K562 (cell line): ENCODE results near the gene TRIAP1. TPM values are rescaled to one million over a fixed set of nuclear protein-coding genes. Genes with fewer than 3 reads are reported as not detected.

Experiments used
- ATAC-seq: fragments of 200-7000 bp; cut with Tn5 transposase; 3 replicates; pipeline ENCODE4 v1.9.1; 2020; ENCODE audit warnings: moderate library complexity
- BruUV-seq: library from RNA; stranded (reverse); fragments of 400-500 nt; replicated peaks from 2 replicates; lab custom pipeline; 2021; lab: Mats Ljungman, UMichigan
- CTCF ChIA-PET: fragments of 300-600 bp; formaldehyde crosslinking; extraction: SDS; loops from one replicate; lab custom pipeline; 2021; ENCODE audit warnings: low intra/inter-chr PET ratio; lab: Yijun Ruan, JAX
- POLR2A ChIA-PET: fragments of 300-600, 350-650 bp; sonication (Branson Sonifier 250); formaldehyde crosslinking; extraction: SDS; loops from one replicate; lab custom pipeline; 2021; ENCODE audit warnings: antibody characterized with exemption, inconsistent platforms; lab: Yijun Ruan, JAX
- DNase-seq, 4 experiments: peaks; one replicate each; pipeline versions ENCODE4 v3.0.0 to v3.0.0-alpha.2; 2011 to 2018; ENCODE audit warnings: low spot score in 3 of 4, mixed read lengths in 3 of 4; ENCODE audit errors: extremely low read depth in 1 of 4
- FAIRE-seq: peaks from 2 replicates; lab custom pipeline; 2011; peaks lifted over from hg19 to GRCh38; lab: Jason Lieb, UNC
- H2AFZ ChIP-seq: 2 replicates; pipeline ENCODE4 v1.6.0; 2011; ENCODE audit warnings: low read depth, low read length, control low read depth, inconsistent platforms
- H3K27ac ChIP-seq: fragments of 200-600 bp; 3 replicates; pipeline ENCODE4 v1.8.0; 2011; ENCODE audit warnings: low read depth, mild to moderate bottlenecking, control low read depth, inconsistent platforms, low read length, moderate library complexity, mixed read lengths; ENCODE audit errors: extremely low read depth
- H3K27me3 ChIP-seq, 2 experiments: fragments of 300-600 bp in 1 of 2; 2 replicates in 1 of 2; 3 replicates in 1 of 2; pipeline versions ENCODE4 v1.6.0 to v1.8.0; 2011; ENCODE audit warnings: inconsistent platforms in 2 of 2, low read length in 2 of 2, mild to moderate bottlenecking in 1 of 2, mixed read lengths in 1 of 2, moderate library complexity in 1 of 2; ENCODE audit not compliant: control insufficient read depth in 2 of 2, insufficient read depth in 2 of 2
- H3K36me3 ChIP-seq: fragments of 300-600 bp; 3 replicates; pipeline ENCODE4 v1.8.0; 2011; ENCODE audit warnings: mild to moderate bottlenecking, low read length, inconsistent platforms; ENCODE audit not compliant: control insufficient read depth, insufficient read depth
- H3K4me1 ChIP-seq, 2 experiments: fragments of 200-600 bp in 1 of 2; replicated peaks in 1 of 2; 2 replicates in 1 of 2; 3 replicates in 1 of 2; pipeline versions ENCODE4 v1.5.1 to v1.8.0; 2011; ENCODE audit warnings: inconsistent platforms in 2 of 2, low read length in 2 of 2, mild to moderate bottlenecking in 1 of 2, mixed read lengths in 1 of 2, moderate library complexity in 1 of 2; ENCODE audit not compliant: control insufficient read depth in 2 of 2, insufficient read depth in 2 of 2
- H3K4me2 ChIP-seq: 2 replicates; pipeline ENCODE4 v1.6.1; 2011; ENCODE audit warnings: low read length, control low read depth, inconsistent platforms, mixed read lengths; ENCODE audit not compliant: insufficient read depth
- H3K4me3 ChIP-seq: fragments of 200-600 bp; sonication (generic), shearing (Covaris generic); 2 replicates; pipeline ENCODE4 v1.5.1; 2016; ENCODE audit warnings: control low read depth, inconsistent platforms
- H3K79me2 ChIP-seq: fragments of 200-600 bp; 3 replicates; pipeline ENCODE4 v1.8.0; 2011; ENCODE audit warnings: low read length, inconsistent platforms; ENCODE audit not compliant: control insufficient read depth, insufficient read depth
- H3K9ac ChIP-seq, 2 experiments: 2 replicates each; pipeline versions ENCODE4 v1.6.0 to v1.6.1; 2011; ENCODE audit warnings: low read depth in 2 of 2, low read length in 2 of 2, control low read depth in 1 of 2, inconsistent platforms in 1 of 2, mild to moderate bottlenecking in 1 of 2, mixed read lengths in 1 of 2; ENCODE audit not compliant: insufficient read depth in 1 of 2
- H3K9me1 ChIP-seq: one replicate; pipeline ENCODE4 v1.6.0; 2011; ENCODE audit warnings: inconsistent platforms, mild to moderate bottlenecking, low read length, moderate library complexity; ENCODE audit not compliant: control insufficient read depth, insufficient read depth
- H3K9me3 ChIP-seq: replicated peaks from 2 replicates; pipeline ENCODE4 v1.5.1; 2011; ENCODE audit warnings: low read depth, low read length, inconsistent platforms; ENCODE audit not compliant: control insufficient read depth, insufficient read depth
- H4K20me1 ChIP-seq: replicated peaks from 2 replicates; pipeline ENCODE4 v1.6.1; 2011; ENCODE audit warnings: low read length, inconsistent platforms, mixed read lengths; ENCODE audit not compliant: control insufficient read depth, insufficient read depth
- ARID1B ChIP-seq: fragments of 450-650 bp; IDR thresholded peaks from 2 replicates; pipeline ENCODE4 v1.6.1; 2016; ENCODE audit warnings: antibody characterized with exemption, mild to moderate bottlenecking, inconsistent platforms
- ATF4 ChIP-seq: fragments of 450-650 bp; formaldehyde crosslinking; IDR thresholded peaks from 2 replicates; pipeline ENCODE4 v1.4.0; 2022; ENCODE audit warnings: mild to moderate bottlenecking, moderate library complexity
- ILK ChIP-seq: fragments of 450-650 bp; IDR thresholded peaks from 2 replicates; pipeline ENCODE4 v1.6.1; 2016; ENCODE audit warnings: missing genetic modification characterization, low read depth, mild to moderate bottlenecking, missing compliant biosample characterization, moderate library complexity, borderline replicate concordance
- RFX5 ChIP-seq: IDR thresholded peaks from 2 replicates; pipeline ENCODE4 v1.6.1; 2011; ENCODE audit warnings: low read depth, mild to moderate bottlenecking, improper control_type of control experiment, low read length
- SMAD4 ChIP-seq: fragments of 250-450 bp; sonication (Bioruptor Pico); conservative IDR thresholded peaks from 2 replicates; pipeline ENCODE4 v1.8.0; 2021; ENCODE audit warnings: inconsistent platforms, mild to moderate bottlenecking, moderate library complexity
- STAG1 ChIP-seq: sonication (generic); formaldehyde crosslinking; IDR thresholded peaks from 2 replicates; pipeline ENCODE4 v1.5.0; 2020; ENCODE audit warnings: missing genetic modification reagents, borderline replicate concordance
- XRCC5 ChIP-seq: fragments of 200-400 bp; formaldehyde crosslinking; IDR thresholded peaks from 2 replicates; pipeline ENCODE4 v1.6.1; 2017; ENCODE audit warnings: low read depth, mild to moderate bottlenecking, low read length
- ZNF174 ChIP-seq: fragments of 250-450 bp; sonication (Bioruptor Pico); IDR thresholded peaks from 2 replicates; pipeline ENCODE4 v1.4.0; 2020; ENCODE audit warnings: mild to moderate bottlenecking
- ZNF398 ChIP-seq: fragments of 250-450 bp; sonication (Bioruptor Pico); IDR thresholded peaks from 2 replicates; pipeline ENCODE4 v1.8.0; 2021; ENCODE audit warnings: moderate library complexity, mild to moderate bottlenecking, inconsistent platforms
- in situ Hi-C: fragments of 300-500 bp; cut with MboI; formaldehyde crosslinking; loops from 4 replicates; pipeline ENCODE4 v1.15.0; 2018; ENCODE audit warnings: inconsistent platforms, mixed read lengths
- intact Hi-C: fragments of 100-400 bp; cut with micrococcal nuclease; formaldehyde crosslinking; loops from 2 replicates; pipeline ENCODE4 v1.14.2; 2022
- polyA plus RNA-seq, 8 experiments: library from polyadenylated mRNA; depleted of rRNA in 4 of 8; stranded (reverse) in 5 of 8; unstranded in 3 of 8; fragments of >200 nt; fragmentation: Nextera tagmentation in 2 of 8; fragmentation: Illumina TruSeq in 1 of 8; extraction: Ambion mirVana in 2 of 8; extraction: Trizol in 1 of 8; gene quantifications; 2 replicates each; pipeline versions ENCODE4 v1.2.1 to v1.2.3, GENCODE V29; 2011 to 2014; ENCODE audit warnings: inconsistent platforms in 1 of 8, missing spikeins in 1 of 8
- total RNA-seq, 7 experiments: library from RNA; depleted of rRNA in 6 of 7; stranded (reverse); fragments of >200 nt in 6 of 7; fragmentation: Illumina TruSeq in 2 of 7; extraction: Trizol in 2 of 7; gene quantifications; 2 replicates each; pipeline versions ENCODE4 v1.2.1 to v1.2.3, GENCODE V29; 2011 to 2021; ENCODE audit warnings: low replicate concordance in 1 of 7
- TF ChIP-seq, protein P1 (sequence below), 2 experiments: fragments of 450-650 bp; IDR thresholded peaks; 2 replicates each; pipeline ENCODE4 v1.6.1; 2016; ENCODE audit warnings: mild to moderate bottlenecking in 2 of 2, borderline replicate concordance in 1 of 2, low read depth in 1 of 2, moderate library complexity in 1 of 2

Gene TRIAP1
- total and polyA plus RNA-seq, 9 of the 15 experiments (the other 6 are each of a cell fraction or from before 2014, with no cell fraction given), result 37.3 to 354 (median 65.4) TPM

- Histone ChIP-seq H3K27me3 (no peaks in the 10 kb centered on the region), H2AFZ (no peak overlapping the region), H3K36me3 (peaks cover 11% of the 10 kb centered on the region; the same call in 2 of the 3 replicates), H3K9ac (peak overlapping the region in 1 of 2 experiments; percentile 36; a peak in 2 of 4 replicates), H3K79me2 (peaks cover 77% of the 10 kb centered on the region), H3K9me1 (no peaks in the 10 kb centered on the region), H3K4me2 (peak overlapping the region; percentile 44), H3K4me3 (no peak overlapping the region), H4K20me1 (peaks cover 13% of the 10 kb centered on the region; the same call in 1 of the 2 replicates), H3K9me3 (no peaks in the 10 kb centered on the region), H3K27ac (peak overlapping the region; percentile 38; the same call in 1 of the 3 replicates), H3K4me1 (peaks cover 35% of the 10 kb centered on the region in 2 experiments)
- BruUV-seq, result no TSS peak
- no peak for TF ChIP-seq ILK
- TF ChIP-seq STAG1, result no peak
- no peak for TF ChIP-seq ARID1B
- no peak for TF ChIP-seq XRCC5
- TF ChIP-seq ZNF398, result no peak
- TF ChIP-seq SMAD4, result no peak
- no peak for TF ChIP-seq ATF4 (CRISPR knock-in tag)
- no peak for TF ChIP-seq RFX5
- TF ChIP-seq ZNF174 (CRISPR knock-in tag), result no peak
- TF ChIP-seq, protein P1, sequence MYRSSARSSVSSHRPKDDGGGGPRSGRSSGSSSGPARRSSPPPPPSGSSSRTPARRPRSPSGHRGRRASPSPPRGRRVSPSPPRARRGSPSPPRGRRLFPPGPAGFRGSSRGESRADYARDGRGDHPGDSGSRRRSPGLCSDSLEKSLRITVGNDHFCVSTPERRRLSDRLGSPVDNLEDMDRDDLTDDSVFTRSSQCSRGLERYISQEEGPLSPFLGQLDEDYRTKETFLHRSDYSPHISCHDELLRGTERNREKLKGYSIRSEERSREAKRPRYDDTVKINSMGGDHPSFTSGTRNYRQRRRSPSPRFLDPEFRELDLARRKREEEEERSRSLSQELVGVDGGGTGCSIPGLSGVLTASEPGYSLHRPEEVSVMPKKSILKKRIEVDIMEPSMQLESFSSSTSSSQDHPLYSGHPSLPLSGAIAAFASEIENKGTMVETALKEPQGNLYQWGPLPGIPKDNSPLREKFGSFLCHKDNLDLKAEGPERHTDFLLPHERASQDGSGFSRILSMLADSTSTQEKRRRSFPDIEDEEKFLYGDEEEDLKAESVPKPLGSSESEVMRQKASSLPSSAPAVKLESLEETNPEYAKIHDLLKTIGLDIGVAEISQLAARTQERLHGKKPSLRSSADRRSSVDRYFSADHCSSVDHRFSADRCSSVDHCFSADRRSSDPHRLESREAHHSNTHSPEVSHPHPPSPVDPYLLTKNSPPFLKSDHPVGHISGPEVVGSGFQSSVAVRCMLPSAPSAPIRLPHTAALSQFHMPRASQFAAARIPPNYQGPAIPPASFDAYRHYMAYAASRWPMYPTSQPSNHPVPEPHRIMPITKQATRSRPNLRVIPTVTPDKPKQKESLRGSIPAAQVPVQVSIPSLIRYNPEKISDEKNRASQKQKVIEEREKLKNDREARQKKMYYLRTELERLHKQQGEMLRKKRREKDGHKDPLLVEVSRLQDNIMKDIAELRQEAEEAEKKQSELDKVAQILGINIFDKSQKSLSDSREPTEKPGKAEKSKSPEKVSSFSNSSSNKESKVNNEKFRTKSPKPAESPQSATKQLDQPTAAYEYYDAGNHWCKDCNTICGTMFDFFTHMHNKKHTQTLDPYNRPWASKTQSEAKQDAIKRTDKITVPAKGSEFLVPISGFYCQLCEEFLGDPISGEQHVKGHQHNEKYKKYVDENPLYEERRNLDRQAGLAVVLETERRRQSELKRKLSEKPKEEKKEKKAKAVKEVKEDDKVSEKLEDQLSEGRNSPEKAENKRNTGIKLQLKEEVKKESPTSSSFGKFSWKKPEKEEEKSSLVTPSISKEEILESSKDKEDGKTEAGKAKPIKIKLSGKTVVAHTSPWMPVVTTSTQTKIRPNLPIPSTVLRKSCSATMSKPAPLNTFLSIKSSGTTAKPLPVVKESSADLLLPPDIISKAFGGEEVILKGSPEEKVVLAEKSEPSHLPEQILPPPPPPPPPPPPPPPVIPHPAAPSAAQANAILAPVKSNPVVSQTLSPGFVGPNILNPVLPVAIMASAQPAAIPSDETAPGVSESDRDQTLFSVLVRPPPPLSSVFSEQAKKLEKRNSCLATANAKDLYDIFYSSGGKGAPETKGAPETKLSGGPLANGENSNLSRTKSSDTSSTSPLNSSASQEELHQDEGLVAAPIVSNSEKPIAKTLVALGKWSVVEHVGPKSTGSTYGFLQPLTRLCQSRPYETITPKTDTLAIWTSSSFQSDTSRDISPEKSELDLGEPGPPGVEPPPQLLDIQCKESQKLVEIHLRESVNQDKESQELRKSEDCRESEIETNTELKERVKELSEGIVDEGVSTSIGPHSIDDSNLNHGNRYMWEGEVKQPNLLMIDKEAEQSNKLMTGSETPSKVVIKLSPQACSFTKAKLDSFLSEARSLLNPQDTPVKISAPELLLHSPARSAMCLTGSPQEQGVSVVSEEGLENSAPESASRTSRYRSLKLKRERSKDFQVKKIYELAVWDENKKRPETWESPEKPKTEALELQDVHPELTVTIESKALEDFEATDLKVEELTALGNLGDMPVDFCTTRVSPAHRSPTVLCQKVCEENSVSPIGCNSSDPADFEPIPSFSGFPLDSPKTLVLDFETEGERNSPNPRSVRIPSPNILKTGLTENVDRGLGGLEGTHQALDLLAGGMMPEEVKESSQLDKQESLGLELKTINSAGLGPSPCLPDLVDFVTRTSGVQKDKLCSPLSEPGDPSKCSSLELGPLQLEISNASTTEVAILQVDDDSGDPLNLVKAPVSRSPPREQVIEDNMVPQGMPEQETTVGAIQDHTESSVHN (IDR thresholded peaks at IDR 0.05; ENCODE audit: borderline replicate concordance in 1 of 2, low read depth in 1 of 2), result no peak
- intact Hi-C loops, result no loop called here
- in situ Hi-C loops, result no loop called here
- DNase-seq (no peak), FAIRE-seq (no peak), ATAC-seq (no peak)
- CTCF ChIA-PET, result interaction anchor here (0.5 kb wide), 1 partner anchor 25 kb away, joined by 3 read pairs; no protein-coding TSS in a partner anchor
- POLR2A ChIA-PET, result interaction anchor here (0.8 to 2.8 kb wide), 11 partner anchors 8 to 180 kb away, joined by 3 to 8 read pairs (median 4); partner anchors contain the start of genes COQ5, DYNLL1 and POP5
Measured at GRCh38 chr12:120472521-120472920, 26.3 kb upstream of the TRIAP1 start.
